Activated CD4-positive, CD25-positive, alpha-beta regulatory T cell (primary cell): Measurements from ENCODE around the gene ST3GAL5.
"Not testable (repeated sequence)": the region's sequence is repeated elsewhere in the genome, so short reads cannot be mapped to it uniquely, and the experiment has no call there.

Experiments used
- DNase-seq, 4 experiments: peaks; one replicate each; lab custom pipeline; 2025; lab: John Stamatoyannopoulos, UW

Gene ST3GAL5

DNA sequence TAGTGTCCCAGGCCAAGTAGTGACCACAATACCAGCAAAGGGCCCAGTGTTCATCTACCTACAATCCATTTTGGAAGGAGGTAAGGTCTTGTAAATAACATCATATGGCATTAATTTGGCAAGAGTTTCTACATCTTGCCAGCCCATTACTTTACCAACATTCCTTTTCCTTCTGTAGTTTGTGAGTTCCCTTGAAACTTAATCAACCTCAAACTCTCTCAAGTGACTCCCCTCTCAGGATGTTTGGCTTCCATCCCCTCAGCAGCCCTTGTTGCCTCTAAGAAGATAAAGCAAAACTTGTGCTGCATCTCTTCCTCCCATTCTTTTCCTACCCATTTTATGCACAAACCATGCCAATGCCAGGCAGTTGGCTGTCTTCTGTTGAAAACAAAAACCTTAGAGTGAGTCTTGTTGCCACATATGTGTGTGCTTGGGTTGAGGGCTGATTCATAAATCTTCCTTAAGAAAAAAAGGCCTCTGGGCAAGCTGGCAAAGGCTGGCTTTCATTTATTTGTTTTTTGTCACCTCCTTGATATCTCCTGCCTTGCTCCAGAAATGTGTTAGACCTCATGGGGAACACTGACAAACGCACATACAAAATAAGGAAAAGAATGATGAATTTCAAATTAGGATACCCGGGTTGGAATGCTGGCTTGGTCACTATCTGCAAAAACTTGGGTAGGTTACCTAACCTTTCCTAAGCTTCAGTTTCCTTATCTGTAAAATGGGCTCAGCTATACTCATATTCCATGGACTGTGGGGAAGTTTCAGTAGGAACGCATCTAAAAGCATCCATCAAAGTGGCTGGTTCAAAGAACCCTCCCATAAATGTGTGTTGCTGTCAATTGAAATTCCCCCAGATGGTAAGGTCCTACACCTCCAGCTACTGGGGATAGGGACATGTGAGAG lies 29.4 kb upstream of the ST3GAL5 start:
- DNase-seq, result no peak

- no peak for DNase-seq
Measured at GRCh38 chr2:85915606-85916303, 27.0 kb upstream of the ST3GAL5 start.

DNA sequence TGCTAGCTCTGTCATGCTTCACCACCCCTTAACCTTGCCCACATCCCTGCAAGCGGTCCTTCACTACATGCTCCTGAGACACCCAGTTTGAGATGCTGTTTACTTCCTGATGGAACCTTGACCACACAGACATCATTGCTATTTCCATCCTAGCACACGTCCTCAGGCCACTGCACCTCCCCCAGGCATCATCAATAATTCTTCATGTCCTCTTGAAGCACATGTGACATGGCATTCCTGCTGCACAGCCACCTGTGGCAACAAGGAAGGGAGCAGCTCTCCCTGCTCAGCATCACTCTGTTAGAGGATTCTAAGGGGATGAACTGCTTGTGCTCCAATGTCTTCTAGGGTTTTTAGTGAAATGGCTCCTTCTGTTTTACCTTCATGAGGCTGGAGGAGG lies 26.1 kb upstream of the ST3GAL5 start:
- DNase-seq, result no peak

- DNase-seq, result no peak
Measured at GRCh38 chr2:85913884-85914881, 25.4 kb upstream of the ST3GAL5 start.

DNA sequence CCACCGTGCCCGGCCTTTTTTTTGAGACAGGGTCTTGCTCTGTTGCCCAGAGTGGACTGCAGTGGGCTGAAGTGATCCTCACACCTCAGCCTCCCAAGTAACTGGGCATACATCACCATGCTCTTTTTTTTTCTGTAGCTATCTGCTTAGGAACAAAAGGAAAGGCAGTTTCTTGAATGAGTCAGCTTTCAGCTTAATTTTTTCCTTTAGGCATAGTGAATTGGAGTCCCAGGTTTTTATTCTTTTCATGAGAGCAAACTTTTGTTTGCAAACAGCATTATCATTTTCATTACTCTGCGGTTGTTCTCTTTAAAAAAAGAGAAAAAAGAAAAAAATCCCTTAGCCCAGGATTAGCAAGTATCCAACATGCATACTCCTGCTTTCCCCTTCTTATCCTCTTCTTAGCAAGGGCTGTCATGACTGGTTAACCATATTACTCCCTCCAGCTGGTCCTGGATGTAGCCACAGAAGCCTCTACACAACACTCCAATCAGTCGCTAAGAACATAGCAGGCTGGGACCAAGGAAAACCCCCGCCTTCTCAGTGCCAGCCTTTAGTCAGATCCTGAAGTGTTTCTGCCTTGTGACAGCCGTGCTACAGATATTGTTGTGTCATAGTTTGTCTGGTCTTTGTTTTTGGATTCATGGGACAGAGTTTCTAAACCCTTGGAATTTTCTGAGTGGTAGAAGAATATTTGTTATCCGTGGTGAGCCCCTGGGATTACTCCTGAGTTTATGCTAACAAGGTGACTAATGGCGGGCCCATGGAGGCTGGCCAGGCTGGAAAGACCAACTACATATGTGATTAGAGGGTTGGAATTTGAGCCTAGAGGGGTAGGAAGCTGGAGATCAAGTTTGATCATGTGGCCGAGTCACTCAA lies 23.3 kb upstream of the ST3GAL5 start:
- DNase-seq, result no peak

DNA sequence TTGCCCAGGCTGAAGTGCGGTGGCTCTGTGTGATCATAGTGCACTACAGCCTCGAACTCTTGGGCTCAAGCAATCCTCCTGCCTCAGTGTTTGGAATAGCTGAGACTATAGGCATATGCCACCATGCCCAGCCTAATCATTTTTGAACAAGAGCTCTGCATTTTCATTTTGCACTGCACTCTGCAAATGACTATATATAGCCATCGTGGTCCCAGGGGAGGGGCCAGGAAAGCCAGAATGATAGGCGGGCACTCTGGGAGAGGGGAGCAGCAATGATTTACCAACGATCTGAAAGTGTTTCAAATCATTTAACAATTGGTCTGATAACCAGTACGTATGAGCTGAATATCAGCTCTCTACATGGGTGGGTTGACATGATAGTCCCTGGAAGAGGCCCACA lies 22.3 kb upstream of the ST3GAL5 start:
- no peak for DNase-seq

- DNase-seq, result no peak
Measured at GRCh38 chr2:85909005-85909404, 20.2 kb upstream of the ST3GAL5 start.

DNA sequence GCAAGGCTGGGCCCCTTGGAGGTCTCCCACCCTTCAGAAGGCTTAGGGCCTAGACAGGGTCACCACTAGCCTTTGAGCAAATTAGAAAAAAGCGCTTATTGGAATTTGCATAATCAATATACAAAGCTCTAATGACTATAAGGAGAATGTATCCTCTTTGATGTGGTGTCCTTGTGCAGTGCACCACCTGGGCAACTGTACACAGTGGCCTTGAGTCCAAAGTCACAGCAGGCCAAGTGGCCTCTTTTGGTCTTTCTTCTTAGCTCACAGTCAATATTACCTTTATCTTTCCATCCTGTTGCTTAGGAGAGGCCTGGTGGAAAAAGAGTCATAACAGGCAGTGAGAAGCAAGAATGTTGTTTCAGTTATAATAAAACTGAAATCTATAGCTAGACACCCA lies 19.7 kb upstream of the ST3GAL5 start:
- no peak for DNase-seq

DNA sequence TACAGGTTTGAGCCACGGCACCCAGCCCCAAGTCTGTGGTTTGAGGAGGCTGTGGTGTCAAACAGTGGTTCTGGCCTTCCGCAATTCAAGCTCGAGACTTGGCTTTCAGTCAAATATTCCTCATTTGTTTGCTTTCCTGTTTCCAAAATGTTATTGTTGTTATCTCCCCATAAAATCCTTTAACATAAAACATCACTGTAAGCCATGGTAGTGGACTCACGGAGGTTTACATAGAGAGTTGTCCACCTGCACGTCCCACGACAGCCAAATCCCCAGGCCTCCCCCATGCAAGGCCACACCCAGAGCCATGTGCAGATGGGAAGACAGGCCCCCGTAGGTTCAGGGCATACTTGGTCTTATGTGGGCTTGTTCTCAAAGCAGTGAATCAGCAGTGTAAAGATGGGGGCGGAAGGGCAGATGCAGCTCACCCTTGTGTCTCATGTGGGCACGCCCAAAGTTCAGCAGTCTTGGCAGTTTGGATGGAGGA lies 18.9 kb upstream of the ST3GAL5 start:
- DNase-seq, result no peak

- no peak for DNase-seq
Measured at GRCh38 chr2:85906748-85907147, 18.0 kb upstream of the ST3GAL5 start.

DNA sequence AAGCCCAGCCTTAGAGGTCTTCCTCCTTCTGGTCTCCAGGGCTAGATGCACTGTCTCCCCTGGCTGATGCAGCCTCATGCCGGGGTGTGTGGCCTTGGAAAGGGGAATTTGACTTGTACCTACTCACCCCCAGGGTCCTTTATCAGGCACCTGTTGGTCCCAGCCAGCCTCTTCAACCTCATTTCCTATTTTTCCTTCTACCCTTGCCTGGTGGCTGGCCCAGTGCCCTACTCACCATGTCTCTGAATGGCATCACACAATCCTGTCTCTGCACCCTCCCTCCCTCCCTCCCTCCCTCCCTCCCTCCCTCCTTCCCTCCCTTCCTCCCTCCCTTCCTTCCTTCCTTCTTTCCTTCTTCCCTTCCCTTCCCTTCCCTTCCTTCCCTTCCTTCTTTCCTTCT lies 17.1 kb upstream of the ST3GAL5 start:
- DNase-seq, result no peak

GRCh38 chr2:85905187-85905666 lies 16.4 kb upstream of the ST3GAL5 start:
- no peak for DNase-seq

GRCh38 chr2:85903849-85904248 lies 15.1 kb upstream of the ST3GAL5 start:
- no peak for DNase-seq

DNA sequence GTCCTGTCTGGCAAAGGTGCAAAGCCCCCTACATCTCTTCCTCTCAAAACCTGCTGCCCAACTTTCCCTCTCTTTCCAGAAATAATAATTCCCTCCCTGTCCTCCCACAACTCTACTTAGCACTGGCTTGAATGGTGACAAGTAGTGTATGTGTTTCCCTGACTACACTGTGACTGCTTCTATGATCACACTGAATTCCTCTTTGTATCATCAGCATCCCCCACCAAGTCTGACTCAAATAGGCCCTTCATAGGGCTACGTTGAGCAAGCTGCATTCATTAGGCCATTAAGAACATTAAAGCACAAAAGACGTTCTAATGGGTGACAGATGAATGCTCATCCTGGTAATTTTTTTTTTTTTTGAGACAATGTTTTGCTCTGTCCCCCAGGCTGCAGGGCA lies 13.7 kb upstream of the ST3GAL5 start:
- no peak for DNase-seq

DNA sequence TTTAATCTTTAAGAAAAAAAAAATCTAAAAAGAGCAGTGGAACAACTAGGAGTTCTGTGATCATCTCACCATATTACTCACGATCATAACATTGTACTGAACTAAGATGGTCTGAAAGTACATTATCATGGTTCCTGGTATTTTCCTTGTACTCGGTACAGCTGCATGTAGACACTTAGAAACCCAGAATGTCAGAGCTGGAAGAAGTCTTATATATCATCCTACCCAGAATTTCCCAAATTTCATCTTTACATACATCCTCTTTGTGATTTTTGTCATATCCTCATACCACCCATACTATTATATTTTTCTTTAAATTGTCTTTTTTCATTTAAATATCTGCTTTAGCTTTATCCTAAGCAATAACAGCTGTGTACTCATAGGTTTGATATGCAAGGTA lies 12.4 kb upstream of the ST3GAL5 start:
- no peak for DNase-seq

DNA sequence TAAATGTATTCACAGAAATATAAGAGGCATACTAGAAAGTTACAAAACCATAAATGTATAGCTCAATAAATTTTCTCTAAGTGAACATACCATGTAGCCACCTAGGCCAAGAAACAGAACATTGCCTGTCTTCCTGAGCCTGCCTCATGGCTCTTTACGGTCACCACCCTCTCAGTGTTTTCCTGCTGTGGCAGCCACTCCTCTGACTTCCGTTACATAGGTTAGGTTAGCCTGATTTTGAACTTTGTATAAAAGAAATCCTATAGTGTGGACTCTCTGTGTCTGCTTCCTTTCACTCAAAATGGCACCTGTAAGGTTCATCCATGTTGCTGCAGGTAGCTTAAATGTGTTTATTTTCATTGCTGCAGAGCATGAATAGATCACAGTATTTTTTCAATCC lies 11.6 kb upstream of the ST3GAL5 start:
- DNase-seq, result no peak

- no peak for DNase-seq
Measured at GRCh38 chr2:85899849-85900248, 11.1 kb upstream of the ST3GAL5 start.

GRCh38 chr2:85899284-85899683 lies 10.5 kb upstream of the ST3GAL5 start:
- DNase-seq, result no peak

DNA sequence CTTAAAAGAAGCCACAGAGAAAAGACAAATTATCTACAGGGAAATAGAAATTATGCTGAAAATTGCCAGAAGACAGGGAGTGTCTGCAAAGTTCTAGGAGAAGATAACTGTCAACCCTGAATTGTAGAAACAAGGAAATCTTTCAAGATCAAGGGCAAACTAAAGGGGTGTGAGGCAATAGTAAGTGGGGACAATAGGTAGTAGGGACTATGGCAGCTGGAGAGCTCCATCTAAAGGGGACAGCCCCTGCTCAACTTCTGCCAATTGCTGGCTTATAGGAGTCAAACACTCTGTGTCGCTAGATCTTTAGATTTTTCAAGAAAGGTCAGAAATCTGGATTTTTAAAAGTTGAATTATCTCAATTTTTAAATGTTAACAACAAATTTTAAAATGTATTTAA lies 10.1 kb upstream of the ST3GAL5 start:
- no peak for DNase-seq

- DNase-seq, result not testable (repeated sequence)
Measured at GRCh38 chr2:85894554-85895278, 5.9 kb upstream of the ST3GAL5 start.
